ENCODE data around the gene PTK6. TPM values are rescaled to one million over a fixed set of nuclear protein-coding genes. Genes with fewer than 3 reads are reported as not detected.

PTK6 gene
- total and polyA plus RNA-seq, 2 of the 13 experiments (the other 11 are each of a cell fraction or from before 2014, with no cell fraction given) = 0.08 TPM; not detected in 1

- no peak for TF ChIP-seq ZBTB39 (CRISPR knock-in tag; IDR thresholded peaks at IDR 0.05)
- TF ChIP-seq SMYD3 (CRISPR knock-in tag; IDR thresholded peaks at IDR 0.05) = no peak
- peak; percentile 86; the same call in 1 of the 2 replicates for TF ChIP-seq THAP8 (CRISPR knock-in tag; IDR thresholded peaks at IDR 0.05; ENCODE audit: borderline replicate concordance)
- no peak for TF ChIP-seq SOX13 (IDR thresholded peaks at IDR 0.05)
- TF ChIP-seq SOX13 (CRISPR knock-in tag; conservative IDR thresholded peaks at IDR 0.05 in 1 of 2, IDR thresholded peaks at IDR 0.05 in 1 of 2) = no peak; a peak in 1 of 4 replicates
- TF ChIP-seq ZNF292 (CRISPR knock-in tag; IDR thresholded peaks at IDR 0.05; ENCODE audit: borderline replicate concordance, low read depth) = no peak
- TF ChIP-seq ZNF512 (CRISPR knock-in tag; IDR thresholded peaks at IDR 0.05) = no peak
- 0 out of 2 replicates have a peak, but pooled peaks have one; percentile 44 for TF ChIP-seq MXD4 (CRISPR knock-in tag; IDR thresholded peaks at IDR 0.05)
- TF ChIP-seq REST (IDR thresholded peaks at IDR 0.05; ENCODE audit: borderline replicate concordance in 1 of 2, low read depth in 1 of 2, low read length in 2 of 2) = no peak
- no peak for TF ChIP-seq ZHX1 (CRISPR knock-in tag; IDR thresholded peaks at IDR 0.05; ENCODE audit: low read depth)
- TF ChIP-seq HNRNPL (IDR thresholded peaks at IDR 0.05; ENCODE audit: low read depth, low read length) = no peak
- no peak for TF ChIP-seq TCF12 (IDR thresholded peaks at IDR 0.05)
- TF ChIP-seq TCF12 (CRISPR knock-in tag; IDR thresholded peaks at IDR 0.05) = 0 out of 2 replicates have a peak, but pooled peaks have one; percentile 32
- no peak for TF ChIP-seq ARID2 (CRISPR knock-in tag; IDR thresholded peaks at IDR 0.05; ENCODE audit: borderline replicate concordance)
- TF ChIP-seq RNF2 (conservative IDR thresholded peaks at IDR 0.05; ENCODE audit: low read depth) = no peak
- peak; percentile 62; the same call in 1 of the 2 replicates for TF ChIP-seq KLF11 (CRISPR knock-in tag; IDR thresholded peaks at IDR 0.05)
- TF ChIP-seq ZNF138 (CRISPR knock-in tag; IDR thresholded peaks at IDR 0.05; ENCODE audit: low read depth) = no peak
Measured at GRCh38 chr20:63574829-63575743, 37.9 kb upstream of the PTK6 start (continued).

Data from HepG2 (cell line).